ENCODE results near the gene SLC9A3.

Gene SLC9A3

DNA sequence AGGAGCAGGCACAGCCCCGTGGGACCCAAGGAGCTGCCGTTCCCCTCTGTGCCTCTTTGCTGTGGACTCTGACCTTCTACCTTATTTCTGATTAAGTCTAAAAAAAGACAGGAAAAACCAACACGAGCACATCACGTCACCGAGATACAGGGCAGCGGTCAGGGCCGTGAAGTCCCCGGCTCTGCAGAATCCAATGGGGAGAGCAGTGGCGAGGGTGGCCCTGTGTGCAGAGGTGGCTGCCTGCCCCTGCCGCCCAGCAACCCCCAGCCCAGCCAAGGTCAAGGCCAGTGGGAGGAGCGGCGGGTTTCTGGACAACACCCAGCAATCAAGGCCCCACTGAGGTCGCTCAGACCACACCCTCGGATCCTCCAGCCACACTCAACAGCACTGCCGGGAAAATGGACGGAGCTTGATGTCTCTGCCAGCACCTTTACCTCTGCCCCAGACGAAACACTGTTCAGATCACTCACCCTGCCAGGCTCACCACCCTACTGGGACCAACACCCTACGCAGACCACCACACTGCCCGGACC, 32.7 kb upstream of the SLC9A3 start:
- in situ Hi-C loops (cut with MboI; ENCODE audit: low pct_unique_long_range_greater_than_20kb, low sequenced_read_pairs, unreplicated experiment), result no loop called here
- TF ChIP-seq, protein P1, sequence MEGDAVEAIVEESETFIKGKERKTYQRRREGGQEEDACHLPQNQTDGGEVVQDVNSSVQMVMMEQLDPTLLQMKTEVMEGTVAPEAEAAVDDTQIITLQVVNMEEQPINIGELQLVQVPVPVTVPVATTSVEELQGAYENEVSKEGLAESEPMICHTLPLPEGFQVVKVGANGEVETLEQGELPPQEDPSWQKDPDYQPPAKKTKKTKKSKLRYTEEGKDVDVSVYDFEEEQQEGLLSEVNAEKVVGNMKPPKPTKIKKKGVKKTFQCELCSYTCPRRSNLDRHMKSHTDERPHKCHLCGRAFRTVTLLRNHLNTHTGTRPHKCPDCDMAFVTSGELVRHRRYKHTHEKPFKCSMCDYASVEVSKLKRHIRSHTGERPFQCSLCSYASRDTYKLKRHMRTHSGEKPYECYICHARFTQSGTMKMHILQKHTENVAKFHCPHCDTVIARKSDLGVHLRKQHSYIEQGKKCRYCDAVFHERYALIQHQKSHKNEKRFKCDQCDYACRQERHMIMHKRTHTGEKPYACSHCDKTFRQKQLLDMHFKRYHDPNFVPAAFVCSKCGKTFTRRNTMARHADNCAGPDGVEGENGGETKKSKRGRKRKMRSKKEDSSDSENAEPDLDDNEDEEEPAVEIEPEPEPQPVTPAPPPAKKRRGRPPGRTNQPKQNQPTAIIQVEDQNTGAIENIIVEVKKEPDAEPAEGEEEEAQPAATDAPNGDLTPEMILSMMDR (IDR thresholded peaks at IDR 0.05; ENCODE audit: extremely low read depth, insufficient read depth, missing control alignments), result no peak
- no peak for DNase-seq (ENCODE audit: low spot score)

DNA sequence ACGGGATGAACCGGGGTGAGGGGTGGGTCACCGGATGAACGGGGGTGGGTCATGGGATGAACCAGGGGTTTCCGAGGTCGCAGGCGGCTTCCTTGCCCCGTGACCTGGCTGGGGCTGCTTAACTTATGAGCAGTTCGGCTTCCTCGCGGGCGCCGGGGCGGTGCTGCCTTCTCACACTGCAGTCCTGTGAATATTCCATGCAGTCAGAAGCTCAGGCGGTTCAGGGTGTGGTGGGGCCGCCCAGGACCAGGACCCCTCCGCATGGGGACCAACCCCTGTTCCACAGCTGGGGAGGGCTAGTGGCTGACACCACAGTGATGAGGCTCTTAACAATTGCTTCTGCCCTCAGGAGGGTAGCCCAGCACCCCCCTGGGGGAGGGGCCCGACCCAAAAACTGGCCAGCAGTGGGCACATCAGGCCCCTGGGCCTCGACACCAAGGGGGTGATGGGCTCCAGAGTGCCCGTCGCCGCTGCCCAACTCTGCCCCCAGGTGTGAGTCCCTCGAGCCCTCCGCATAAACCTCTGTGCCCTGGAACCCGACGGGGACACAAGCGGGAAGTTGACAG, 30.9 kb upstream of the SLC9A3 start:
- DNase-seq (ENCODE audit: low spot score), result no peak
- TF ChIP-seq, protein P1 (IDR thresholded peaks at IDR 0.05; ENCODE audit: extremely low read depth, insufficient read depth, missing control alignments), result no peak
- in situ Hi-C loops (cut with MboI; ENCODE audit: low pct_unique_long_range_greater_than_20kb, low sequenced_read_pairs, unreplicated experiment), result no loop called here

DNA sequence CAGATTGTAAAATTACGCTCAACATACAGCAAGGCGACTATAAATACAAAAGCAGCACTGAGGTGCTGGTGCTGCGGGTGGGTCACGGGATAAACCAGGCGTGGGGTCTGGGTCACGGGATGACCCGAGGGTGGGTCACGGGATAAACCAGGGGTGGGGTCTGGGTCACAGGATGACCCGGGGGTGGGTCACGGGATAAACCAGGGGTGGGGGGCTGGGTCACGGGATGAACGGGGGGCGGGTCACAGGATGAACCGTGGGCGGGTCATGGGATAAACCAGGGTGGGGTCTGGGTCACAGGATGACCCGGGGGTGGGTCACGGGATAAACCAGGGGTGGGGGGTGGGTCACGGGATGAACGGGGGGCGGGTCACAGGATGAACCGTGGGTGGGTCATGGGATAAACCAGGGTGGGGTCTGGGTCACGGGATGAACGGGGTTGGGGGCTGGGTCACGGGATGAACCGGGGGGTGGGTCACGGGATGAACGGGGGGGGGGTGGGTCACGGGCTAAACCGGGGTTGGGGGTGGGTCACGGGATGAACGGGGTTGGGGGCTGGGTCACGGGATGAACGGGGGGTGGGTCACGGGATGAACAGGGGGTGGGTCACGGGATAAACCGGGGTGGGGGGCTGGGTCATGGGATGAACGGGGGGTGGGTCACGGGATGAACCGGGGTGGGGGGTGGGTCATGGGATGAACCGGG, 30.2 kb upstream of the SLC9A3 start:
- no peak for DNase-seq (ENCODE audit: low spot score)
- in situ Hi-C loops (cut with MboI; ENCODE audit: low pct_unique_long_range_greater_than_20kb, low sequenced_read_pairs, unreplicated experiment), result no loop called here
- TF ChIP-seq, protein P1 (IDR thresholded peaks at IDR 0.05; ENCODE audit: extremely low read depth, insufficient read depth, missing control alignments), result no peak

DNA sequence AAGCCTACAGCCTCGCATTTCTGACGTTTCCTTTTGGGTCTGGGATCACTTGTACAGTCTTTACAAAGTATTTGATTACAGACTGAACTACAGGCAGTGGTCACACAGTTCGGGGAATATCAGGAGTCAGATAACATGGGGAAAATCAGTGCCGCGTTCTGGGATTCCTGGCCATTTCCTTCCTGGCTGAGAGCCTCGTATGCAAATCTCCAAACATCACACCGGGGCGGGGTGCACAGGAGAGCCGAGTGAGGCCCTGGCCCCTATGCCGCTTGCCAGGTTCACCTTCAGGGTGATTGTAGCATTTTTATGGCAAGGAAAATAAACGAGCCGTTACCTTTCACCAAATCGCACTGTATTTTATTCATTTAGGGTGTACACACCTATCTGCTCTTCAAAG, 29.6 kb upstream of the SLC9A3 start:
- TF ChIP-seq, protein P1 (IDR thresholded peaks at IDR 0.05; ENCODE audit: extremely low read depth, insufficient read depth, missing control alignments), result no peak
- in situ Hi-C loops (cut with MboI; ENCODE audit: low pct_unique_long_range_greater_than_20kb, low sequenced_read_pairs, unreplicated experiment), result no loop called here
- no peak for DNase-seq (ENCODE audit: low spot score)

DNA sequence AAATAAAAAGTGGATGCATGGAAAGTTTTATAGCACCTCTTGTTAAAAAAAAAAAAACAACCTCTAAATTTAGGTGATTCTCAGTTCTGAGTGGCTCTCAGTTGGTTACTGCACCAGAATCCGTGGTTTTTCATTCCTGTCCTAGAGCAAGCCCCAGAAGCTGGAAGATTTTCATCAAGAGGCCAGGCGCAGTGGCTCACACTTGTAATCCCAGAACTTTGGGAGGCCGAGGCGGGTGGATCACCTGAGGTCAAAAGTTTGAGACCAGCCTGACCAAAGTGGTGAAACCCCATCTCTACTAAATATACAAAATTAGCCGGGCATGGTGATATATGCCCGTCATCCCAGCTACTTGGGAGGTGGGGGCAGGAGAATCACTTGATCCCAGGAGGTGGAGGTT, 27.2 kb upstream of the SLC9A3 start:
- TF ChIP-seq, protein P1 (IDR thresholded peaks at IDR 0.05; ENCODE audit: extremely low read depth, insufficient read depth, missing control alignments), result no peak
- DNase-seq (ENCODE audit: low spot score), result no peak
- in situ Hi-C loops (cut with MboI; ENCODE audit: low pct_unique_long_range_greater_than_20kb, low sequenced_read_pairs, unreplicated experiment), result no loop called here

DNA sequence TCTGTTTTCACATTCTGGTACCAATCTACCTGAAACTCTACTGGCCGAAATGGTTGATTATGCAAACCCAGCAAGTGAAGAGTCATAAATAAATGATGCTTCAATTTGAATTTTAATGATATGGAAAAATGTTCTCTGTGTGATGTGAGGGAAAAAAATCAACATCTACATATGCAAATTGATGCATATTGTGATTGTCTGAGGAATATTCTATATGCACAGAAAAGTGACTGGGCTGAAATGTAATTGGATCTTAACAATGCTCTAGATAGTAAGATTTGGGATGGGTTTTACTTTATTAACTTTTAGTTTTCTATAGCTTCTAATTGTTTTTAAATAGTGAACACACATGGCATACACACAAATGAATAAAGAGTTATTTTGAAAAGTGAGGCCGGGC, 25.0 kb upstream of the SLC9A3 start:
- in situ Hi-C loops (cut with MboI; ENCODE audit: low pct_unique_long_range_greater_than_20kb, low sequenced_read_pairs, unreplicated experiment), result no loop called here
- no peak for DNase-seq (ENCODE audit: low spot score)
- TF ChIP-seq, protein P1 (IDR thresholded peaks at IDR 0.05; ENCODE audit: extremely low read depth, insufficient read depth, missing control alignments), result no peak

All from GM13977 (cell line).